Measurements from ENCODE around the gene FAIM2.

FAIM2 gene

GRCh38 chr12:49891476-49891875, 12.2 kb downstream of the FAIM2 start:
- DNase-seq (ENCODE audit: low read depth) = no peak
- TF ChIP-seq CTCF (IDR thresholded peaks at IDR 0.05; ENCODE audit: low read depth, low read length, missing control alignments) = no peak
- no peak overlapping the region for H3K4me3 ChIP-seq (ENCODE audit: low read depth, low read length)

- no peak for TF ChIP-seq CTCF (IDR thresholded peaks at IDR 0.05; ENCODE audit: low read depth, low read length, missing control alignments)
- no peak overlapping the region for H3K4me3 ChIP-seq (ENCODE audit: low read depth, low read length)
- DNase-seq (ENCODE audit: low read depth) = no peak
These were observed 12.7 kb downstream of the FAIM2 start for GRCh38 chr12:49891012-49891411.

- TF ChIP-seq CTCF (IDR thresholded peaks at IDR 0.05; ENCODE audit: low read depth, low read length, missing control alignments) = no peak
- H3K4me3 ChIP-seq (ENCODE audit: low read depth, low read length) = no peak overlapping the region
- DNase-seq (ENCODE audit: low read depth) = no peak
These were observed 13.6 kb downstream of the FAIM2 start for GRCh38 chr12:49890096-49890461.

- DNase-seq (ENCODE audit: low read depth) = no peak
- no peak for TF ChIP-seq CTCF (IDR thresholded peaks at IDR 0.05; ENCODE audit: low read depth, low read length, missing control alignments)
- H3K4me3 ChIP-seq (ENCODE audit: low read depth, low read length) = no peak overlapping the region
These were observed 14.2 kb downstream of the FAIM2 start for GRCh38 chr12:49889361-49890095.

- DNase-seq (ENCODE audit: low read depth) = no peak
- no peak overlapping the region for H3K4me3 ChIP-seq (ENCODE audit: low read depth, low read length)
- TF ChIP-seq CTCF (IDR thresholded peaks at IDR 0.05; ENCODE audit: low read depth, low read length, missing control alignments) = no peak
These were observed 15.1 kb downstream of the FAIM2 start for GRCh38 chr12:49888461-49889151.

- DNase-seq (ENCODE audit: low read depth) = no peak
- no peak for TF ChIP-seq CTCF (IDR thresholded peaks at IDR 0.05; ENCODE audit: low read depth, low read length, missing control alignments)
- no peak overlapping the region for H3K4me3 ChIP-seq (ENCODE audit: low read depth, low read length)
These were observed 15.9 kb downstream of the FAIM2 start for GRCh38 chr12:49887536-49888401.

All from GM12864 (cell line).